GM18499 (cell line): Measurements from ENCODE around the gene RIOK3.
"Not testable (repeated sequence)": the region's sequence is repeated elsewhere in the genome, so short reads cannot be mapped to it uniquely, and the experiment has no call there.

Experiments
- ATAC-seq: cut with Tn5 transposase; IDR thresholded peaks from one replicate; pipeline ENCODE4 v1.9.1; 2021; ENCODE audit warnings: moderate number of reproducible peaks; ENCODE audit not compliant: insufficient read depth, unreplicated experiment

RIOK3 gene

GRCh38 chr18:23452728-23453679, at the start of gene RIOK3:
TSS of gene RIOK3 (plus strand) at chr18:23453287. CDS start at chr18:23453440, 153 bp downstream.
- ATAC-seq, result peak; percentile 88

- no peak for ATAC-seq
Observed at GRCh38 chr18:23403310-23403709, 49.8 kb upstream of the RIOK3 start.

DNA sequence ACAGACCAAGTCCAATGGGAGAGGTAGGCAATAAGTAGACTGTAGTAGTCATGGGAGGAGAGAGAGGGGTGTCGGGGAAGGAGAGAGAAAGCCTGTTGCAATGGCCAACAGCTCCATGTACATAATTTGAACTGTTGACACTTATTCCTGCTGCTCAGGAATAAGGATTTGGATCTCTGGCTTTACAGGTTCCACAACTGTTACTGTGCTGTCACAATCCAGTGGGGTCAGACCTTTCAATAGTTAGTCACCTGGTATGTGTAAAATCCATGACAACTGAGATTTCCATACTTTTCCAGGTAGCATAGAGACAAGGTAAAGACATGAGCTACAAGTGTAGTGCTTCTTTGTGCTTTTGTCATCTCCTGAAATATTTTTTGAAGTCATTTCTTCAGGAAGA, 47.5 kb upstream of the RIOK3 start:
- ATAC-seq, result no peak

GRCh38 chr18:23406271-23406787, 46.8 kb upstream of the RIOK3 start:
- ATAC-seq, result no peak

GRCh38 chr18:23412351-23412964, 40.6 kb upstream of the RIOK3 start:
- ATAC-seq, result no peak

DNA sequence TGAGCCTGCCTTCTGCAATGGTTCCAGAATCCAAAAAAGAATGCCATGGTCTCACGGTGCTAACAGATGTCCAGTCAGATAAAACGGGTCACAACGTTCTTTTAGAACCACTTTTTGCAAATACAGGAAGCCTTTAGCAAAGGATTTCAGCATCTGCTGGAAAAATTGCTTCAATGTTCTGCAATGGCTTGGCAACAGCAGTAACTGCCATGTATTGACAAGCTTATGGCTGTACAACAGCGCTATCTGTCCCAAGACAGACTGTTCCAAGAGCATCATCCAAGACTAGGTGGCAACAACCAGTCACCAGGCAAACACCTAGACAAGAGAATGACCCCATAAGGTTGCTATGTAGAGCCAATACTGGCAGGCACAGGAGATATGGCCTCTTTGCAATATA, 37.6 kb upstream of the RIOK3 start:
- ATAC-seq, result no peak

DNA sequence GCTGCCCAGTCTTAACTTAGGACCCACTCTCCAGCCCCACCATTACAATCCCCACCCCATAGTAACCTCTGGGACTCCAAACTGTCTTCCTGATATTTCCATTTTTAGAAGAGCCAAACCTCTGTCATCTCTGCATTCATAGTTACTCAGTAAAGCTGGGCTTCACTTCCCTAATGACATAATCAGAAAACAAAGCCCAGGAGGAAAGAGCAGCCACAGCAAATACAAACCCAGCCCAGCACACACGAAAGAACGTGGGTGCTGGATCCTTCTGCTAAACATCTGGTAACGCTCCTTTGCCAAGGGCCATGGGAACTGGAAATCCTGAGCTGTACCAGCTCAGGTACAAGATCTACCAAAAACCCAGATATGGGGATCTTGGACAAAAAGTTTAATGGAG, 36.8 kb upstream of the RIOK3 start:
- ATAC-seq, result no peak

DNA sequence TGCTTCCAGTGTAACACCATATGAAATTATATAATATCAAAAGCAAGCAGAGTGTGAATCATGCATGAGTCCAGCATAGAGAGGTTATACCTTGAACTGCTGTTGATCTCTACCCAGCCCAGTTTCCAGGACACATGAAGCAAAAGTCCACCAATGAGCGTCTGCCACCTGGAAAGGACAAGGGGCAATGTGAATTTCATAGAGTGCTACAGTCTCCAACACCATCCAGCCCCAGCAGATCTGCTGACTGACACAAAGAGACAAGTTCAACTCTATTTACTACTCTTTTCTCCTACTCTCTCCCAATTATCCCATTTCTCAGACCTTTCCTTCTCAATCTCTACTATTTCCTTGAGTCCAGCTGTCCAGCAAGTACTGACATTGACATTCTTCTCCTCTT, 31.8 kb upstream of the RIOK3 start:
- ATAC-seq, result no peak

GRCh38 chr18:23422751-23423418, 30.2 kb upstream of the RIOK3 start:
- peak; percentile 91 for ATAC-seq

GRCh38 chr18:23424616-23425015, 28.5 kb upstream of the RIOK3 start:
- ATAC-seq, result no peak

DNA sequence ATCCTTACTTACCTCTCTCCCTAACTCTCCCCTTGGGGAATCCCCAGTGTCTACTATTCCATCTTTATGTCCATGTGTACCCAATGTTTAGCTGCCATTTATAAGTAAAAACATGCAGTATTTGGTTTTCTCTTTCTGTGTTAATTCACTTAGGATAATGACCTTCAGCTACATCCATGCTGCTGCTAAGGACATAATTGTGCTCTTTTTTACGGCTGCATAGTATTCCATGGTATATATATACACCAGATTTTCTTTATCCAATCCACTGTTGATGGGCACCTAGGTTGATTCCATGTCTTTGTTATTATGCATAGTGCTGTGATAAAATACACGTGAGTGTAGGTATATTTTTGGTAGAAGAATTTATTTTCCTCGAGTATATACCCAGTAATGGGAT, 24.3 kb upstream of the RIOK3 start:
- ATAC-seq, result no peak

DNA sequence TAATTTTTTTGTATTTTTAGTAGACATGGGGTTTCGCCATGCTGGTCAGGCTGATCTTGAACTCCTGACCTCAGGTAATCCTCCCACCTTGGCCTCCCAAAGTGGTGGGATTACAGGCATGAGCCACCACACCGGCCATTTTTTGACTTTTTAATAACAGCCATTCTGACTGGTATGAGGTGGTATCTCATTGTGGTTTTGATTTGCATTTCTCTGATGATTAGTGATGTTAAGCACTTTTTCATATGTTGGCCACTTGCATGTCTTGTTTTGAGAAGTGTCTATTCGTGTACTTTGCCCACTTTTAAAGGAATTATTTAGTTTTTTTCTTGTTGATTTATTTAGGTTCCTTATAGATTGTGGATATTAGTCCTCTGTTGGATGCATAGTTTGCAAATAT, 23.5 kb upstream of the RIOK3 start:
- ATAC-seq, result not testable (repeated sequence)

GRCh38 chr18:23433360-23433759, 19.7 kb upstream of the RIOK3 start:
- ATAC-seq, result no peak

- ATAC-seq, result no peak
Observed at GRCh38 chr18:23437357-23438045, 15.6 kb upstream of the RIOK3 start.

GRCh38 chr18:23438046-23438377, 15.1 kb upstream of the RIOK3 start:
- no peak for ATAC-seq

- no peak for ATAC-seq
Observed at GRCh38 chr18:23438608-23439366, 14.3 kb upstream of the RIOK3 start.

- no peak for ATAC-seq
Observed at GRCh38 chr18:23440131-23440530, 13.0 kb upstream of the RIOK3 start.

DNA sequence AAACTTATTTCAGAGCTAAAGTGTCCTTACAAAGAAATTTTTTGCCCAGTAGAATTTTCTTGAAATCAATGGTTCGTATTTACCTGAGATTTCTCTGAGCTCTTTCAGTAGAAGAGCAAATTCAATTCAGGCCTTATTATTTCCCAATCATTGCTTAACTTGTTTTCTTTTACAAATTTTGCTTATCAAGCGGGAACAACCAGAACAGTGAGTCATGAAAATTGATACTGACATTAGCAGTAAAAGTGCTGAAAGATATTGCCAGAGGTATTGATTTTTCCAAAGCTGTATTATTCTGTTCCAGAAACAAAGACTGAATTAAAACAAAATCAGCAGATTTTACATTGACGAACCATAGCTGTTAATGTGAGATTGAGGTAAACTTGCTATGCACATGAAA, 10.1 kb upstream of the RIOK3 start:
- ATAC-seq, result no peak

- ATAC-seq, result no peak
Observed at GRCh38 chr18:23448291-23448690, 4.8 kb upstream of the RIOK3 start.

DNA sequence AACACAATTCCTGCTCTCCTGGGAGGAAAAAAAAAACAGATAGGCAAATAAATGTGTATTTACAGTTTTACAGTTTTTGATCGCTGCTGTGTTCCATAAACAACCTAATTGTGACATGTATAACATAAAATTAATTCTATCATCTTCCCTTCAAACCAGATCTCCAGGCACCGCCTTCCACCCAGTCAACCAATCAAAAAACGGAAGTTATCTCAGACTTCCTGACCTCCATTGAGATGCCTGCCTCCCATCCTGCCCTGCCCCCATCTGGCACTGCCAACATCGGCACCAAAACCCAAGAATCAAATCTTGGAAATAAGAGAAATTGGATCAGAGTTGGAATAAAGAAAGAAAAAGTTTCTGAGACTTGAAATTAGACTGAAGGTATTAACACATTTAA, 3.1 kb upstream of the RIOK3 start:
- no peak for ATAC-seq
